Endothelial cell (in vitro differentiated cells): ENCODE results near the gene SERPINE2. TPM values are rescaled to one million over a fixed set of nuclear protein-coding genes. Genes with fewer than 3 reads are reported as not detected.
A peak's percentile ranks its signal among the peaks of the same experiment; 100 is the strongest.

Experiments
- DNase-seq: peaks from one replicate; pipeline ENCODE4 v3.0.0; 2021; ENCODE audit warnings: low spot score
- H3K27ac Mint-ChIP-seq: one replicate; pipeline ENCODE4 v1.8.0; 2021; ENCODE audit warnings: mixed read lengths, inconsistent platforms; ENCODE audit not compliant: unreplicated experiment
- H3K27me3 Mint-ChIP-seq: one replicate; pipeline ENCODE4 v1.8.0; 2021; ENCODE audit warnings: mild to moderate bottlenecking, moderate library complexity, mixed read lengths, inconsistent platforms; ENCODE audit not compliant: unreplicated experiment
- H3K36me3 Mint-ChIP-seq: one replicate; pipeline ENCODE4 v1.8.0; 2021; ENCODE audit warnings: mild to moderate bottlenecking, low read depth, mixed read lengths, inconsistent platforms; ENCODE audit not compliant: unreplicated experiment
- H3K4me1 Mint-ChIP-seq: one replicate; pipeline ENCODE4 v1.8.0; 2021; ENCODE audit warnings: mild to moderate bottlenecking, mixed read lengths, inconsistent platforms; ENCODE audit not compliant: unreplicated experiment
- H3K4me3 Mint-ChIP-seq: one replicate; pipeline ENCODE4 v1.8.0; 2021; ENCODE audit warnings: mild to moderate bottlenecking, mixed read lengths, inconsistent platforms; ENCODE audit not compliant: unreplicated experiment
- H3K9me3 Mint-ChIP-seq: one replicate; pipeline ENCODE4 v1.8.0; 2021; ENCODE audit warnings: mixed read lengths, inconsistent platforms; ENCODE audit not compliant: unreplicated experiment
- total RNA-seq: library from RNA; stranded (reverse); fragmentation: NEBNext Ultra II Directional; extraction: Animal tissue kit (Norgen Biotek cat#: 25700); gene quantifications from one replicate; pipeline ENCODE4 v1.2.1, GENCODE V29; 2021; ENCODE audit not compliant: unreplicated experiment
- TF ChIP-seq, protein P1 (sequence below): fragments of 200-600 bp; sonication (generic); IDR thresholded peaks from one replicate; pipeline ENCODE4 v1.5.0; 2021; ENCODE audit warnings: antibody characterized with exemption; ENCODE audit not compliant: unreplicated experiment

The SERPINE2 gene
- total RNA-seq, 1 donor from 2014 or later, result 40.4 TPM

GRCh38 chr2:224027070-224027469 is 12.0 kb downstream of the SERPINE2 start:
- peaks cover 7% of the 10 kb centered on the region for H3K27me3 Mint-ChIP-seq
- no peak for DNase-seq
- TF ChIP-seq, protein P1, sequence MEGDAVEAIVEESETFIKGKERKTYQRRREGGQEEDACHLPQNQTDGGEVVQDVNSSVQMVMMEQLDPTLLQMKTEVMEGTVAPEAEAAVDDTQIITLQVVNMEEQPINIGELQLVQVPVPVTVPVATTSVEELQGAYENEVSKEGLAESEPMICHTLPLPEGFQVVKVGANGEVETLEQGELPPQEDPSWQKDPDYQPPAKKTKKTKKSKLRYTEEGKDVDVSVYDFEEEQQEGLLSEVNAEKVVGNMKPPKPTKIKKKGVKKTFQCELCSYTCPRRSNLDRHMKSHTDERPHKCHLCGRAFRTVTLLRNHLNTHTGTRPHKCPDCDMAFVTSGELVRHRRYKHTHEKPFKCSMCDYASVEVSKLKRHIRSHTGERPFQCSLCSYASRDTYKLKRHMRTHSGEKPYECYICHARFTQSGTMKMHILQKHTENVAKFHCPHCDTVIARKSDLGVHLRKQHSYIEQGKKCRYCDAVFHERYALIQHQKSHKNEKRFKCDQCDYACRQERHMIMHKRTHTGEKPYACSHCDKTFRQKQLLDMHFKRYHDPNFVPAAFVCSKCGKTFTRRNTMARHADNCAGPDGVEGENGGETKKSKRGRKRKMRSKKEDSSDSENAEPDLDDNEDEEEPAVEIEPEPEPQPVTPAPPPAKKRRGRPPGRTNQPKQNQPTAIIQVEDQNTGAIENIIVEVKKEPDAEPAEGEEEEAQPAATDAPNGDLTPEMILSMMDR, result no peak
- no peaks in the 10 kb centered on the region for H3K36me3 Mint-ChIP-seq
- H3K27ac Mint-ChIP-seq, result no peak overlapping the region
- H3K4me1 Mint-ChIP-seq, result peaks cover 37% of the 10 kb centered on the region
- H3K4me3 Mint-ChIP-seq, result no peak overlapping the region
- H3K9me3 Mint-ChIP-seq, result no peaks in the 10 kb centered on the region

DNA sequence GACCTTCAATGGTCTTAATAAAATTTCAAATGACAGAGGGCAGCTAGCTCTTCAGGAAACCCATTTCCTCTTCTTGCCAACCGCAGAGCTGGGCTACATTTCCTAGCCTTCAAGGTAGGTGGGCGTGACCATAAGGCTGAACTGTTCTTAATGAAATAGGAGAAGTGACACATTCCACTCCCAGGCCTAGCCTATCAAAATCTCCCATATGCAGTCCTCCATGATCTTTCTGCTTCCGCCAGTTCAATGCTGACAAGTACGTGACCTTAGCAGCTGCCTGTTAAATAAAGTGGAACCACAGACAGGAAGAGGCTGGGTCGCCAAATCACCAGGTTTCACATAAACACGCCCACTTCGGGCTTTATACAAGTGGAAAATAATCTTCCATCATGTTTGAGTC is 13.2 kb downstream of the SERPINE2 start:
- no peak overlapping the region for H3K27ac Mint-ChIP-seq
- peaks cover 39% of the 10 kb centered on the region for H3K4me1 Mint-ChIP-seq
- no peak for DNase-seq
- no peak overlapping the region for H3K4me3 Mint-ChIP-seq
- TF ChIP-seq, protein P1, result no peak
- H3K27me3 Mint-ChIP-seq, result peaks cover 10% of the 10 kb centered on the region
- no peaks in the 10 kb centered on the region for H3K9me3 Mint-ChIP-seq
- H3K36me3 Mint-ChIP-seq, result no peaks in the 10 kb centered on the region

DNA sequence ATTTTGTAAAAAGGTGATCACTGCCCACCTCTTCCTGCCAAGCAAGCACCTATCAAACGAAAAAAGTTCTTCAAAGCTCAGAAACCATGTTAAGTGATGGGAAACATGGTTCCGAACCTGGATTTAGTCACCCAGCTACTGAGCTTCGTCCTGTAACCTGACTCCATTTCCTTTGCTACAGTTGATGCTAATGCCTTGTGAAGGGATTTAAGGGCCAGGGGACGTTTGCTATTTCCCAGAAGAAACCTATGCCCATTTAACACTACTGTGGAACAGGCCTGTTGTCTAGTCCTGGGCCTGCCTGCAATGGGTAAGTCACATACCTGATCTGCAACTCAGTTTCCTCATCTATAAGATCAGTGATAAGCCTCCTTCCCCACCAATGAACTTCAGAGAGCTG is 14.8 kb downstream of the SERPINE2 start:
- DNase-seq, result no peak
- Mint-ChIP-seq H3K27me3 (peaks cover 8% of the 10 kb centered on the region), H3K4me3 (no peak overlapping the region), H3K4me1 (peaks cover 39% of the 10 kb centered on the region), H3K36me3 (no peaks in the 10 kb centered on the region), H3K27ac (peak overlapping the region; percentile 74), H3K9me3 (no peaks in the 10 kb centered on the region)
- TF ChIP-seq, protein P1, result no peak

GRCh38 chr2:224023188-224023587 is 15.9 kb downstream of the SERPINE2 start:
- peaks cover 6% of the 10 kb centered on the region for H3K27me3 Mint-ChIP-seq
- no peak for DNase-seq
- H3K9me3 Mint-ChIP-seq, result no peaks in the 10 kb centered on the region
- peak overlapping the region; percentile 61 for H3K27ac Mint-ChIP-seq
- no peaks in the 10 kb centered on the region for H3K36me3 Mint-ChIP-seq
- H3K4me1 Mint-ChIP-seq, result peaks cover 44% of the 10 kb centered on the region
- no peak overlapping the region for H3K4me3 Mint-ChIP-seq
- TF ChIP-seq, protein P1, result no peak

- Mint-ChIP-seq H3K4me1 (peaks cover 40% of the 10 kb centered on the region), H3K36me3 (no peaks in the 10 kb centered on the region), H3K4me3 (no peak overlapping the region), H3K27ac (no peak overlapping the region), H3K27me3 (peaks cover 3% of the 10 kb centered on the region), H3K9me3 (no peaks in the 10 kb centered on the region)
- DNase-seq, result no peak
- TF ChIP-seq, protein P1, result no peak
Observed at GRCh38 chr2:224022486-224022885, 16.6 kb downstream of the SERPINE2 start.
